HL-60/S4 (cell line): Measurements from ENCODE around the gene GPX4.
"Not testable (repeated sequence)": the region's sequence is repeated elsewhere in the genome, so short reads cannot be mapped to it uniquely, and the experiment has no call there.

ENCODE experiments used
- in situ Hi-C: fragments of 300-500 bp; cut with MboI; formaldehyde crosslinking; loops from 2 replicates; pipeline ENCODE4 v1.14.3; 2022; ENCODE audit warnings: low sequenced_read_pairs

Gene GPX4

GRCh38 chr19:1113986-1114483 lies 10.2 kb downstream of the GPX4 start:
- in situ Hi-C loops, result no loop called here

- in situ Hi-C loops, result loop anchor here (5.0 kb wide), 1 partner anchor 78 kb away; no protein-coding TSS in a partner anchor
Measured at GRCh38 chr19:1114728-1115127, 10.9 kb downstream of the GPX4 start.

- in situ Hi-C loops, result loop anchor here (5.0 kb wide), 1 partner anchor 76 kb away; no protein-coding TSS in a partner anchor
Measured at GRCh38 chr19:1115646-1116420, 12.0 kb downstream of the GPX4 start.

- in situ Hi-C loops, result loop anchor here (5.0 kb wide), 1 partner anchor 75 kb away; no protein-coding TSS in a partner anchor
Measured at GRCh38 chr19:1116726-1117581, 13.2 kb downstream of the GPX4 start.

- in situ Hi-C loops, result loop anchor here (5.0 kb wide), 1 partner anchor 75 kb away; no protein-coding TSS in a partner anchor
Measured at GRCh38 chr19:1117654-1118053, 13.9 kb downstream of the GPX4 start.

GRCh38 chr19:1118999-1119398 lies 15.2 kb downstream of the GPX4 start:
- in situ Hi-C loops, result loop anchor here (5.0 kb wide), 1 partner anchor 73 kb away; no protein-coding TSS in a partner anchor

- in situ Hi-C loops, result loop anchor here (5.0 kb wide), 1 partner anchor 73 kb away; no protein-coding TSS in a partner anchor
Measured at GRCh38 chr19:1119475-1120217, 15.9 kb downstream of the GPX4 start.

- in situ Hi-C loops, result no loop called here
Measured at GRCh38 chr19:1121395-1121794, 17.6 kb downstream of the GPX4 start.

GRCh38 chr19:1122021-1122971 lies 18.5 kb downstream of the GPX4 start:
- in situ Hi-C loops, result no loop called here

GRCh38 chr19:1122972-1123363 lies 19.2 kb downstream of the GPX4 start:
- in situ Hi-C loops, result no loop called here

GRCh38 chr19:1123381-1123780 lies 19.6 kb downstream of the GPX4 start:
- in situ Hi-C loops, result no loop called here

GRCh38 chr19:1123885-1124677 lies 20.3 kb downstream of the GPX4 start:
- in situ Hi-C loops, result no loop called here

- in situ Hi-C loops, result no loop called here
Measured at GRCh38 chr19:1125601-1126467, 22.0 kb downstream of the GPX4 start.

GRCh38 chr19:1126984-1127760 lies 23.4 kb downstream of the GPX4 start:
- in situ Hi-C loops, result no loop called here

GRCh38 chr19:1128106-1128505 lies 24.3 kb downstream of the GPX4 start:
- in situ Hi-C loops, result no loop called here

- in situ Hi-C loops, result not testable (repeated sequence)
Measured at GRCh38 chr19:1129084-1129483, 25.3 kb downstream of the GPX4 start.

GRCh38 chr19:1129535-1129934 lies 25.7 kb downstream of the GPX4 start:
- in situ Hi-C loops, result no loop called here
